ENCODE data around the gene KRTAP21-3.

Gene KRTAP21-3

DNA sequence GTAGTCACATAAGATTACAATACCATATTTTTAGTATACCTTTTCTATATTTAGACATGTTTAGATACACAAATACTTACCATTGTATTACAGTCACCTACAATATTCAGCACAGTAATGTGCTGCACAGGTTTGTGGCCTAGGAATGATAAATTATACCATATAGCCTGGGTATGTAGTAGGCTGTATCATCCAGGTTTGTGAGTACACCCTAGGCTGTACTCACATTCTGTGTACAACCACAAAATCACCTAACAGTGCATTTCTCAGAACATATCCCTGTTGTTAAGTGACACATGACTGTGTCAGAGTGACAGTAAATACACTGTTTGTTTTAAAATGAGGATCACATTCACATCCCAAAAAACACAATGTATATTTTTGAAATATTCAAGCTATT lies 11.2 kb downstream of the KRTAP21-3 start:
- DNase-seq (ENCODE audit: insufficient read length, low spot score) (no peak), FAIRE-seq (no peak)
- TF ChIP-seq, protein P1, sequence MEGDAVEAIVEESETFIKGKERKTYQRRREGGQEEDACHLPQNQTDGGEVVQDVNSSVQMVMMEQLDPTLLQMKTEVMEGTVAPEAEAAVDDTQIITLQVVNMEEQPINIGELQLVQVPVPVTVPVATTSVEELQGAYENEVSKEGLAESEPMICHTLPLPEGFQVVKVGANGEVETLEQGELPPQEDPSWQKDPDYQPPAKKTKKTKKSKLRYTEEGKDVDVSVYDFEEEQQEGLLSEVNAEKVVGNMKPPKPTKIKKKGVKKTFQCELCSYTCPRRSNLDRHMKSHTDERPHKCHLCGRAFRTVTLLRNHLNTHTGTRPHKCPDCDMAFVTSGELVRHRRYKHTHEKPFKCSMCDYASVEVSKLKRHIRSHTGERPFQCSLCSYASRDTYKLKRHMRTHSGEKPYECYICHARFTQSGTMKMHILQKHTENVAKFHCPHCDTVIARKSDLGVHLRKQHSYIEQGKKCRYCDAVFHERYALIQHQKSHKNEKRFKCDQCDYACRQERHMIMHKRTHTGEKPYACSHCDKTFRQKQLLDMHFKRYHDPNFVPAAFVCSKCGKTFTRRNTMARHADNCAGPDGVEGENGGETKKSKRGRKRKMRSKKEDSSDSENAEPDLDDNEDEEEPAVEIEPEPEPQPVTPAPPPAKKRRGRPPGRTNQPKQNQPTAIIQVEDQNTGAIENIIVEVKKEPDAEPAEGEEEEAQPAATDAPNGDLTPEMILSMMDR (IDR thresholded peaks at IDR 0.05; ENCODE audit: insufficient read depth, missing control alignments), result no peak

DNA sequence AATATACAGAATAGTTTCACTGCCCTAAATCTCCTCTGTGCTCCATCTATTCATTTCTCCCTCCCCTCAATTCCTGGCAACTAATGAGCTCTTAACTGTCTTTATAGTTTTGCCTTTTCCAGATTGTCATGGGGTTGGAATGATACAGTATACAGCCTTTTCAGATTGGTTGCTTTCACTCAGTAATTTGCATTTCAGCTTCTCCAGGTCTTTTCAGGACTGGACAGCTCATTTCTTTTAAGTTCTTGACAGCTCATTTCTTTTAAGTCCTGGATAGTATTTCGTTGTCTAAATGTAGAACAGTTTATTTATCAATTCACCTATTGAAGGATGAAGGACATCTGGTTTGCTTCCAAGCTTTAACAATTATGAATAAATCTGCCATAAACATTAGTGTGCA lies 22.6 kb downstream of the KRTAP21-3 start:
- FAIRE-seq (no peak), DNase-seq (ENCODE audit: insufficient read length, low spot score) (no peak)
- TF ChIP-seq, protein P1 (IDR thresholded peaks at IDR 0.05; ENCODE audit: insufficient read depth, missing control alignments), result no peak

DNA sequence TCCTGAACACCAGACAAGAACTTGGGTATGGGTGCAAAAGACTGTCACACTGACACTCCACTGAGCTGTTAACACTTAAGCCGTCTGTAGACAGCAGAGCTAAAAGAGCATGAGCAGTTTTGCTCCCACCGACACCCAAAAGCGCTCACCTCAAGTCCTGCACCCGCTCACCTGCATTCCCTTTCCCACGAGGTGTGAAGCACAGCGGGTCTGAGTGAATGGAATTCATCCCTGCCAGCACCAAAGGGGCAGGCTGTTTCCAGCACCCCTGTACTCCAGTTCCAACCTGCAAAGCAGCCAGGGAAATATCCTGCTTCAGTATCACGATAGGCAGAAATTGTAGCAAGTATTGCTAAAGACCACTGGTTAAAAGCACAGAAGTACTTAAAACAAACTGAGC lies 28.8 kb downstream of the KRTAP21-3 start:
- TF ChIP-seq, protein P1 (IDR thresholded peaks at IDR 0.05; ENCODE audit: insufficient read depth, missing control alignments), result no peak
- DNase-seq (ENCODE audit: insufficient read length, low spot score), result no peak
- no peak for FAIRE-seq

DNA sequence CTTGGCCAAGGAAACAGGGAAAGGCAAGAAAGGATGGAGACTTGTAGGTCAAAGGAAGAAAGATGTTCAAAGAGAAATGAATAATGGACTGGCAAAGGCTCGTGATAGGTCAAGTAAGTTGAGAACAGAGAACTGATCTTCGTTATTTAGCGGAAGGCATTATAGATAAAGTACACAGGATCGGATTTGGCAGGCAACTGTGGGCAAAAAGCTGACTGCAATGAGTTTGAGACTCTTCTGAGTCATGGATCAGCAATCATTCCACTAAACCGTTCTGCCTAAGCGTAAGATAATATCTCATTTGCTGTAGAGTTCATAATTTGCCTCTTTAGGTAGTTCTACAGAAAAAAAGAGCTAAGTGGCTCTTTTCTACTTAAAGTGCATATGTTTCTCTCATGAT lies 34.1 kb downstream of the KRTAP21-3 start:
- FAIRE-seq, result no peak
- no peak for DNase-seq (ENCODE audit: insufficient read length, low spot score)
- TF ChIP-seq, protein P1 (IDR thresholded peaks at IDR 0.05; ENCODE audit: insufficient read depth, missing control alignments), result no peak

DNA sequence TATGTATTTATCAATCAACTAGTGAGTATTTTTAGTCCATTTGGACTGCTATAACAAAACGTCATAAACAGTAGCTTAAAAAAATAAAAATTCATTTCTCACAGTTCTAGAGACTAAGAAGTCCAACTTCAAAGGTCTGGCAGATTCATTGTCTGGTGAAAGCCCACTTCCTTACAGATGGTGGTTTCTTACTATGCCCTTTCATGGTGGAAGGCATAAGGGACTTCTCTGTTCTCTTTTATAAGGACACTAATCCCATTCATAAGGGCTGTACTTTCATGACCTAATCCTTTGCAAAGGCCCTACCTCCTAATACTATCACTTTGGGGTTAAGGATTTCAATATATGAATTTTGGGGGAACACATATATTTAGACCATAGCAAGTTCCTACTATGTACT lies 38.0 kb downstream of the KRTAP21-3 start:
- FAIRE-seq (no peak), DNase-seq (ENCODE audit: insufficient read length, low spot score) (no peak)
- TF ChIP-seq, protein P1 (IDR thresholded peaks at IDR 0.05; ENCODE audit: insufficient read depth, missing control alignments), result no peak

DNA sequence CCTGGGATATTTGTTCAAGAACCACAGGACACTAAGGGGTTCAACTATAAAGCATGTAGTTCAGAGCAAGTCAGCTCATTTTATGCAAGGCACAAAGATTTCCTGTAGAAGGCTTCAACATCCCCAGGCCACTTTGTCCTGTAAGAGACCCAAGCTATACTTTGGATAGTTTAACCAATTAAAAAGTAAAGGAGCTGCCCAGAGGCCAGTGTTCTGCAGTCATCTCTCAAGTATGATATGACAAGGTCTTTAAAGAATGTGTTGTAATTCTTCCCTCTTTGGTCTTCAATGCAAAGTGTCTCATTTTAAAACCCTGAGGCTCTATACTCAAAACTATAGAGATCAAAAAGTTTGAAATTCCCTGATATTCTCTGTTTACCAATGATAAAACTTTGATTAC lies 41.8 kb downstream of the KRTAP21-3 start:
- FAIRE-seq (no peak), DNase-seq (ENCODE audit: insufficient read length, low spot score) (no peak)
- TF ChIP-seq, protein P1 (IDR thresholded peaks at IDR 0.05; ENCODE audit: insufficient read depth, missing control alignments), result no peak

DNA sequence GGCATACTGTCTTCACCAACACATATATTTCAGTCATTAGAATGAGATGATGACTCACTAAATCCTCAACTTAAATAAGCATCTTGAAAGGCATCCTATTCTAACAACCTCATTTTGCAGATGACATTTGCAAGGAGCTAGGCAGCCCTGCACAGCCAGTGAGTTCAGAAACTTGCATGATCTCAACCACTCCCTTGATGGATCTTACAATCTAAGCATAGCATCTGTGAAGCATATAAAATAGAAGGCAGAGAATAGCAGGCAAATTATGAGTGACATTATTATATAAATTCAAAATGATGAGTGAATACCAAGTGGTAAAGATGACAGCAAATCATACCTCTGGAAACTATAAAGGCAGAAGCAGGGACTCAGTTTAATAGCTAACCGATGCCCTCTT lies 44.3 kb downstream of the KRTAP21-3 start:
- TF ChIP-seq, protein P1 (IDR thresholded peaks at IDR 0.05; ENCODE audit: insufficient read depth, missing control alignments), result no peak
- FAIRE-seq (no peak), DNase-seq (ENCODE audit: insufficient read length, low spot score) (no peak)

Data from D721Med (cell line).